ENCODE data around the gene SYTL5.

The SYTL5 gene

GRCh38 chrX:38102875-38103274 is 96.5 kb downstream of the SYTL5 start:
- no peaks in the 10 kb centered on the region for H3K9me3 ChIP-seq (ENCODE audit: control insufficient read depth, low read length)

GRCh38 chrX:38103857-38104812 is 97.8 kb downstream of the SYTL5 start:
- Histone ChIP-seq H3K36me3 (ENCODE audit: control insufficient read depth, insufficient read depth, low read length) (no peaks in the 10 kb centered on the region), H3K4me1 (ENCODE audit: control insufficient read depth, insufficient read depth, low read length) (peaks cover 19% of the 10 kb centered on the region), H3K4me3 (ENCODE audit: low read length) (no peak overlapping the region), H3K9me3 (ENCODE audit: control insufficient read depth, low read length) (no peaks in the 10 kb centered on the region), H3K9ac (ENCODE audit: low read length) (no peak overlapping the region), H3K27me3 (ENCODE audit: control insufficient read depth, insufficient read depth, low read length) (no peaks in the 10 kb centered on the region)

More at GRCh38 chrX:38102875-38103274, 96.5 kb downstream of the SYTL5 start:
- peaks cover 15% of the 10 kb centered on the region for H3K4me1 ChIP-seq (ENCODE audit: control insufficient read depth, insufficient read depth, low read length)
- H3K9ac ChIP-seq (ENCODE audit: low read length) = no peak overlapping the region
- no peak overlapping the region for H3K4me3 ChIP-seq (ENCODE audit: low read length)
- H3K27me3 ChIP-seq (ENCODE audit: control insufficient read depth, insufficient read depth, low read length) = no peaks in the 10 kb centered on the region
- no peaks in the 10 kb centered on the region for H3K36me3 ChIP-seq (ENCODE audit: control insufficient read depth, insufficient read depth, low read length)

GRCh38 chrX:38105216-38105725 is 98.9 kb downstream of the SYTL5 start:
- no peaks in the 10 kb centered on the region for H3K27me3 ChIP-seq (ENCODE audit: control insufficient read depth, insufficient read depth, low read length)

GRCh38 chrX:38106991-38107655 is 100.8 kb downstream of the SYTL5 start:
- Histone ChIP-seq H3K4me1 (ENCODE audit: control insufficient read depth, insufficient read depth, low read length) (peaks cover 19% of the 10 kb centered on the region), H3K27me3 (ENCODE audit: control insufficient read depth, insufficient read depth, low read length) (no peaks in the 10 kb centered on the region), H3K4me3 (ENCODE audit: low read length) (no peak overlapping the region), H3K9me3 (ENCODE audit: control insufficient read depth, low read length) (no peaks in the 10 kb centered on the region), H3K36me3 (ENCODE audit: control insufficient read depth, insufficient read depth, low read length) (no peaks in the 10 kb centered on the region), H3K9ac (ENCODE audit: low read length) (no peak overlapping the region)

More at GRCh38 chrX:38105216-38105725, 98.9 kb downstream of the SYTL5 start:
- H3K4me3 ChIP-seq (ENCODE audit: low read length) = no peak overlapping the region
- no peaks in the 10 kb centered on the region for H3K9me3 ChIP-seq (ENCODE audit: control insufficient read depth, low read length)
- no peaks in the 10 kb centered on the region for H3K36me3 ChIP-seq (ENCODE audit: control insufficient read depth, insufficient read depth, low read length)
- H3K9ac ChIP-seq (ENCODE audit: low read length) = no peak overlapping the region
- peaks cover 19% of the 10 kb centered on the region for H3K4me1 ChIP-seq (ENCODE audit: control insufficient read depth, insufficient read depth, low read length)

GRCh38 chrX:38108364-38108763 is 102.0 kb downstream of the SYTL5 start:
- Histone ChIP-seq H3K27me3 (ENCODE audit: control insufficient read depth, insufficient read depth, low read length) (no peaks in the 10 kb centered on the region), H3K36me3 (ENCODE audit: control insufficient read depth, insufficient read depth, low read length) (no peaks in the 10 kb centered on the region), H3K4me3 (ENCODE audit: low read length) (no peak overlapping the region), H3K9ac (ENCODE audit: low read length) (no peak overlapping the region), H3K4me1 (ENCODE audit: control insufficient read depth, insufficient read depth, low read length) (peaks cover 19% of the 10 kb centered on the region), H3K9me3 (ENCODE audit: control insufficient read depth, low read length) (no peaks in the 10 kb centered on the region)

- Histone ChIP-seq H3K36me3 (ENCODE audit: control insufficient read depth, insufficient read depth, low read length) (no peaks in the 10 kb centered on the region), H3K4me1 (ENCODE audit: control insufficient read depth, insufficient read depth, low read length) (peaks cover 19% of the 10 kb centered on the region), H3K9me3 (ENCODE audit: control insufficient read depth, low read length) (no peaks in the 10 kb centered on the region), H3K9ac (ENCODE audit: low read length) (no peak overlapping the region), H3K4me3 (ENCODE audit: low read length) (no peak overlapping the region), H3K27me3 (ENCODE audit: control insufficient read depth, insufficient read depth, low read length) (no peaks in the 10 kb centered on the region)
These were observed 102.9 kb downstream of the SYTL5 start for GRCh38 chrX:38109042-38109898.

- no peak overlapping the region for H3K4me3 ChIP-seq (ENCODE audit: low read length)
- no peaks in the 10 kb centered on the region for H3K27me3 ChIP-seq (ENCODE audit: control insufficient read depth, insufficient read depth, low read length)
- no peaks in the 10 kb centered on the region for H3K9me3 ChIP-seq (ENCODE audit: control insufficient read depth, low read length)
- H3K36me3 ChIP-seq (ENCODE audit: control insufficient read depth, insufficient read depth, low read length) = no peaks in the 10 kb centered on the region
- peaks cover 19% of the 10 kb centered on the region for H3K4me1 ChIP-seq (ENCODE audit: control insufficient read depth, insufficient read depth, low read length)
- no peak overlapping the region for H3K9ac ChIP-seq (ENCODE audit: low read length)
These were observed 103.9 kb downstream of the SYTL5 start for GRCh38 chrX:38110231-38110630.

- Histone ChIP-seq H3K9ac (ENCODE audit: low read length) (no peak overlapping the region), H3K27me3 (ENCODE audit: control insufficient read depth, insufficient read depth, low read length) (no peaks in the 10 kb centered on the region), H3K36me3 (ENCODE audit: control insufficient read depth, insufficient read depth, low read length) (no peaks in the 10 kb centered on the region), H3K4me3 (ENCODE audit: low read length) (no peak overlapping the region), H3K9me3 (ENCODE audit: control insufficient read depth, low read length) (no peaks in the 10 kb centered on the region), H3K4me1 (ENCODE audit: control insufficient read depth, insufficient read depth, low read length) (peaks cover 19% of the 10 kb centered on the region)
These were observed 104.8 kb downstream of the SYTL5 start for GRCh38 chrX:38111196-38111595.

GRCh38 chrX:38112566-38112965 is 106.2 kb downstream of the SYTL5 start:
- H3K4me3 ChIP-seq (ENCODE audit: low read length) = no peak overlapping the region
- H3K36me3 ChIP-seq (ENCODE audit: control insufficient read depth, insufficient read depth, low read length) = no peaks in the 10 kb centered on the region
- H3K9me3 ChIP-seq (ENCODE audit: control insufficient read depth, low read length) = no peaks in the 10 kb centered on the region
- H3K27me3 ChIP-seq (ENCODE audit: control insufficient read depth, insufficient read depth, low read length) = no peaks in the 10 kb centered on the region
- H3K4me1 ChIP-seq (ENCODE audit: control insufficient read depth, insufficient read depth, low read length) = peaks cover 7% of the 10 kb centered on the region
- H3K9ac ChIP-seq (ENCODE audit: low read length) = no peak overlapping the region

- Histone ChIP-seq H3K4me1 (ENCODE audit: control insufficient read depth, insufficient read depth, low read length) (no peaks in the 10 kb centered on the region), H3K27me3 (ENCODE audit: control insufficient read depth, insufficient read depth, low read length) (no peaks in the 10 kb centered on the region), H3K9me3 (ENCODE audit: control insufficient read depth, low read length) (no peaks in the 10 kb centered on the region), H3K4me3 (ENCODE audit: low read length) (no peak overlapping the region), H3K9ac (ENCODE audit: low read length) (no peak overlapping the region), H3K36me3 (ENCODE audit: control insufficient read depth, insufficient read depth, low read length) (no peaks in the 10 kb centered on the region)
These were observed 110.4 kb downstream of the SYTL5 start for GRCh38 chrX:38116706-38117105.

- H3K9me3 ChIP-seq (ENCODE audit: control insufficient read depth, low read length) = no peaks in the 10 kb centered on the region
- H3K27me3 ChIP-seq (ENCODE audit: control insufficient read depth, insufficient read depth, low read length) = no peaks in the 10 kb centered on the region
- H3K9ac ChIP-seq (ENCODE audit: low read length) = no peak overlapping the region
- H3K4me3 ChIP-seq (ENCODE audit: low read length) = no peak overlapping the region
- no peaks in the 10 kb centered on the region for H3K4me1 ChIP-seq (ENCODE audit: control insufficient read depth, insufficient read depth, low read length)
- no peaks in the 10 kb centered on the region for H3K36me3 ChIP-seq (ENCODE audit: control insufficient read depth, insufficient read depth, low read length)
These were observed 111.1 kb downstream of the SYTL5 start for GRCh38 chrX:38117485-38117884.
